HG03280 (cell line): Measurements from ENCODE around the gene LMTK3.
"Not testable (repeated sequence)": the region's sequence is repeated elsewhere in the genome, so short reads cannot be mapped to it uniquely, and the experiment has no call there.

ENCODE experiments used
- ATAC-seq: cut with Tn5 transposase; IDR thresholded peaks from one replicate; pipeline ENCODE4 v1.9.1; 2021; ENCODE audit warnings: mild to moderate bottlenecking, moderate library complexity; ENCODE audit not compliant: unreplicated experiment

The LMTK3 gene

GRCh38 chr19:48541813-48542212 is 30.2 kb upstream of the LMTK3 start:
- no peak for ATAC-seq

- no peak for ATAC-seq
Observed at GRCh38 chr19:48540110-48540509, 28.5 kb upstream of the LMTK3 start.

- no peak for ATAC-seq
Observed at GRCh38 chr19:48539503-48540096, 28.0 kb upstream of the LMTK3 start.

DNA sequence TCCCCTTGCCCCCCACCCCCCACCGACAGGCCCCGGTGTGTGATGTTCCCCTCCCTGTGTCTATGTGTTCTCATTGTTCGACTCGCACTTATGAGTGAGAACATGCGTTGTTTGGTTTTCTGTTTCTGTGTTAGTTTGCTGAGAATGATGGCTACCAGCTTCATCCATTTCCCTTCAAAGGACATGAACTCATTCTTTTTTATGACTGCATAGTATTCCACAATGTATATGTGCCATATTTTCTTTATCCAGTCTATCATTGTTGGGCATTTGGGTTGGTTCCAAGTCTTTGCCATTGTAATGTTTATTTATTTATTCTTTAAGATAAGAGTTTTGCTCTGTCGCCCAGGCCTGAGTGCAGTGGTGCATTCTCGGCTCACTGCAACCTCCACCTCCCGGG is 26.4 kb upstream of the LMTK3 start:
- not testable (repeated sequence) for ATAC-seq

- ATAC-seq, result no peak
Observed at GRCh38 chr19:48537541-48537940, 25.9 kb upstream of the LMTK3 start.

DNA sequence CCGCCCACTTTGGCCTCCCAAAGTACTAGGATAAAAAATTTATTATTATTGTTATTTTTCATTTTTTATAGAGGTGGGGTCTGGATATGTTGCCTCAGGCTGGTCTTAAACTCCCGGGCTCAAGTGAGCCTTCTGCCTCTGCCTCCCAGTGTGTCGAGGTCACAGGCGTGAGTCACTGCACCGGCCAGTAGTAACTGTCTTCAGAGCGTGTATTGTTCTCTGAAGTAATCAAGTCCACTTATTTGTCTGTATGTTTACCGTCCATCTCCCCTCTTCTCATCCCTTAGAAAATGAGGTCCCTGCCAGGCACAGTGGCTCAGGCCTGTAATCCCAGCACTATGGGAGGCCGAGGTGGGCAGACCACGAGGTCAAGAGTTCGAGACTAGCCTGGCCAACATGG is 22.1 kb upstream of the LMTK3 start:
- ATAC-seq, result no peak

DNA sequence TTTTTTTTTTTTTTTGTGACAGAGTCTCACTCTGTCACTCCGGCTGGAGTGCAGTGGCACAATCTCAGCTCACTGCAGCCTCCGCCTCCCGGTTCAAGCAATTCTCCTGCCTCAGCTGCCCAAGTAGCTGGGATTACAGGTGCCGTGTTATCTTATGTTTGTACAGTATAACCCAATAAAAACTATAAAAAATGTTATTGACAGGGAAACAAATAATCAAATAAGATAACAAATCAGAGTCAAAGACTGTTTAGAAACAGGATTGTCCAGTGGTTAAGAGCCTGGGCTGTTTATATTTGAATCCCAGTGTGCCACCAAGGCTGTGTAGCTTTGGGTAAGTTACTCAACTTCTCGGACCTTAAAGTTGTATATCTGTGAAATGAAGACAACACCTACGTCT is 19.1 kb upstream of the LMTK3 start:
- ATAC-seq, result no peak

GRCh38 chr19:48530066-48530720 is 18.6 kb upstream of the LMTK3 start:
- no peak for ATAC-seq

- ATAC-seq, result no peak
Observed at GRCh38 chr19:48529156-48529555, 17.5 kb upstream of the LMTK3 start.

DNA sequence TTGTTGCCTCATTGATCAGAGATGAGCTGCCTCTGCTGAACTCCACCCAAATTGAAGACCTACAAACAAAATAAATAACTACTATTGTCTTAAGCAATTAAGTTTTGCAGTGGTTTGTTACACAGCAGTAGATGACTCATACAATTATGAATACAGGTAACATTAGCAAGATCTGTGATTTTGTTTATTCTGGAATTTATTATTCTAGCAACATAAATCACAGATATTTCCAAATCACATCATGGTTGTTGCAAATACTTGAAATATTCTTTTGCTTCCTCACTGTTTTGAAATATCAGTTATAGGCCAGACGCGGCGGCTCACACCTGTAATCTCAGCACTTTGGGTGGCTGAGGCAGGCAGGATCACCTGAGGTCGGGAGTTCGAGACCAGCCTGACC is 13.1 kb upstream of the LMTK3 start:
- no peak for ATAC-seq

- ATAC-seq, result no peak
Observed at GRCh38 chr19:48524221-48524620, 12.6 kb upstream of the LMTK3 start.

DNA sequence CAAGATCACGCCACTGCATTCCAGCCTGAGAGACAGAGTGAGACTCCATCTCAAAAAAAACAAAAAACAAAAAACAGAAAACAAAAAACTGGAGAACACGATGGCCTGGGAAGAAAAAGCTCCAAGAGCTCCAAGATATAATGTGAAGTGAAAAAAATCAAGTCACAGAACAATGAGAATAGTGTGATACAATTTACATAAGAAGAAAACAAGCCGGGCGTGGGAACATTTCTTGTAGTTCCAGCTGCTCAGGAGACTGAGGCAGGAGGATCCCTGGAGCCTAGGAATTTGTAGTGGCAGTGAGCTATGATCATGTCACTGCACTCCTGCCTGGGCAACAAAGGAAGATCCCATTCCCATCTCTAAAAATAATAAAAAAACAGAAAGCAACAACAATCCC is 8.5 kb upstream of the LMTK3 start:
- no peak for ATAC-seq

- not testable (repeated sequence) for ATAC-seq
Observed at GRCh38 chr19:48519426-48519825, 7.8 kb upstream of the LMTK3 start.

- ATAC-seq, result no peak
Observed at GRCh38 chr19:48518207-48518606, 6.6 kb upstream of the LMTK3 start.

DNA sequence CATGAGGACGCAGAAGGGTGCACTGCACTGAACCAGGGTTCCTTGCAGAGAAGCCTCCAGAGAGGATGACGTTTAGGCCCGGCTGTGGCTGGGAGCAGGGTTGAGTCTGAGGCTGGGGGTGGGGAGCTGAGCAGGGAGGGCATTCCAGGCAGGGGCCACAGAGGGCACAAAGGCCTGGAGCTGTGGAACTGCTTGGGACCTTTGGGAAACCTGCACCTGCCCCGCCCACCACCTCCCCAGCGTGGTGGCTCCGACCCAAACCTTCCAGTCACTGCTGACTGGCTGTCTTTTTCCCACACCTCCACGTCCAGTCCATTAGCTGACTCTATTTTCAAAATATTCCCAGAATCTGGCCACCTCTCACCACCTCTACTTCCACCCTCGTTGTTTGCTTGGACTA is 4.9 kb upstream of the LMTK3 start:
- no peak for ATAC-seq

GRCh38 chr19:48514123-48514458 is 2.5 kb upstream of the LMTK3 start:
- ATAC-seq, result no peak

GRCh38 chr19:48513289-48514122 is 1.9 kb upstream of the LMTK3 start:
- peak; percentile 71 for ATAC-seq

DNA sequence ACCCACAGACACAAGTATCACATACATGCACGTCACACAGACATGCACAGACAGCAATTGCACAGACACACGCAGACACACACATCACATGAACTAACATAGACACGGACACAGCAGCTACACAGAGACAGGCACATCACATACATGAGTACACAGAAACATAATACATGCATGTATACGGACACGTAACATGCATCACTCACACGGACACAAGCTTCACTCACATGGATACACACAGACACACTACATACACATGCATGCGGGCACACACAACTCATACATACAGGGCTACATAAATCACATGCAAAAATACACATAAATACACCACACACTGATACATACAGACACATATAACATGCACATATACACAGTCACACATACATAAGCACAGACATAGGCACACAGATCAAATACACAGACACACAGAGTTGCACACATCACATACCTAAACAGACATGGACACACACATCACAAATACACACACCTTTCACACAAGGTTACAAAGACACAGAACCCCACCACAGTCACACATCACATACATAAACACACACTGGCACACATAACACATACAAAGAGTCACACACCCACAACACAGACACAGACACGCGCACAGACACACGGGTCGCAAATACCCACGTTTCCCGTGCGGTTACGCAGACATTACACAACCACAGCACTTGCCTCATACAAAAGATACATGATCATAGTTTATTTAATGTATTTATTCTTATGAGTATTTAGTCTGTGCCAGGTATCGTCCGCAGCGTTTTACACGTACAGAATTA is 1.1 kb upstream of the LMTK3 start:
- ATAC-seq, result no peak

GRCh38 chr19:48511321-48511731 is 309 bp downstream of the LMTK3 start:
- ATAC-seq, result no peak

DNA sequence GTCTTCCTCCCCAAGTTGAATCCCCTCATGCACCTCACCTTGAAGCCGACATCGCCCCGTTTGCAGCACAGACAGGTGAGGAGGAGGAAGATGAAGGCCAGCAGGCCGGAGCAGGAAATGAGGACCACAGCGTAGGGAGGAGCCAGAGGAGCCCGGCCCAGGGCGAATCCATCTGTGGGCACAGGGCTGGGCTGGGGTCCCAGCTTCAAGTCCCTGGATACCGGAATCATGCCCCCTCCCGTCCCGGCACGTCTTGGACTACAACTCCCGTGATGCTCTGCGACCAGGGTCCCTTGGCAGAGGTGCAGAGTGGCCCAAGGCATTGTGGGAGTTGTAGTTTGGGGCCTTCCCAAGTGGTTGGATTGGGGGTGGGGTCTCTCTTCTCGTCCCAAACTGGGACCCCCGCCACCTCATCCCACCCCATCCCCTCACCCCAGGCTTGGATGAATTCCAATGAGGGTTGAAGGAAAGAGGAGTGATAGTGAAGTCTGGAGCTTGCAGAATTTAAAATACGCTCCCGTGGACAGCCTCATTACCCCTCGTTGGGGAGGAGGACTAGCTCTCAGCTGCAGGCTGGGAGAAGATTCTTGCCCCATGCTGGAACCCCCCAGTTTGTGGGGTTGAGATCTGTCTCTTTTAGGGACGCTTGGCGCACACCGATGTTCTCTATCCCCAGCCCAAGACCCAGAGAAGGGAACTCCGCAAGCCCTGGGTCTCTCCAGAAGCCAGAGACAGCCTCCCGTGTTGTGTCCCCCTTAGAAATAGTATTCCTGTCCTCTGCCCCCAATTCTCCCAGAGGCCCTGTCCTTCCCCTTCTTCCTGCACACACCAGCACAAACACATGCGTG is 990 bp downstream of the LMTK3 start:
- ATAC-seq, result no peak
